NCI-H128 (cell line): ENCODE measurements around the gene VPS35L.

Experiments
- DNase-seq: peaks from one replicate; lab custom pipeline; 2025; ENCODE audit not compliant: unreplicated experiment; lab: John Stamatoyannopoulos, UW

VPS35L gene

GRCh38 chr16:19688396-19689024 lies 133.0 kb downstream of the VPS35L start:
- no peak for DNase-seq

GRCh38 chr16:19689342-19689741 lies 133.8 kb downstream of the VPS35L start:
- no peak for DNase-seq

- DNase-seq: no peak
These were observed 134.7 kb downstream of the VPS35L start for GRCh38 chr16:19690196-19690595.

GRCh38 chr16:19691161-19691711 lies 135.7 kb downstream of the VPS35L start:
- no peak for DNase-seq

- DNase-seq: no peak
These were observed 139.5 kb downstream of the VPS35L start for GRCh38 chr16:19694989-19695388.

- peak; percentile 30 for DNase-seq
These were observed 140.8 kb downstream of the VPS35L start for GRCh38 chr16:19696328-19696727.

- DNase-seq: peak; percentile 15
These were observed 141.5 kb downstream of the VPS35L start for GRCh38 chr16:19696961-19697360.

GRCh38 chr16:19697756-19698318 lies 142.3 kb downstream of the VPS35L start:
- DNase-seq: no peak

- no peak for DNase-seq
These were observed 143.3 kb downstream of the VPS35L start for GRCh38 chr16:19698480-19699465.

GRCh38 chr16:19699472-19699871 lies 144.0 kb downstream of the VPS35L start:
- no peak for DNase-seq

- DNase-seq: no peak
These were observed 144.8 kb downstream of the VPS35L start for GRCh38 chr16:19700319-19700781.

GRCh38 chr16:19701091-19701490 lies 145.6 kb downstream of the VPS35L start:
- no peak for DNase-seq

GRCh38 chr16:19703172-19703889 lies 147.8 kb downstream of the VPS35L start:
- no peak for DNase-seq

- DNase-seq: no peak
These were observed 149.0 kb downstream of the VPS35L start for GRCh38 chr16:19704321-19705145.

GRCh38 chr16:19705146-19705501 lies 149.6 kb downstream of the VPS35L start:
- DNase-seq: no peak

- DNase-seq: no peak
These were observed 150.3 kb downstream of the VPS35L start for GRCh38 chr16:19705843-19706242.

- DNase-seq: no peak
These were observed 151.3 kb downstream of the VPS35L start for GRCh38 chr16:19706846-19707245.

- DNase-seq: no peak
These were observed 152.2 kb downstream of the VPS35L start for GRCh38 chr16:19707569-19708295.
